H1 (cell line): ENCODE results near the gene CCDC184. TPM values are rescaled to one million over a fixed set of nuclear protein-coding genes. Genes with fewer than 3 reads are reported as not detected.

Experiments used
- CTCF ChIA-PET: fragments of 300-600 bp; sonication (Branson Sonifier 250); formaldehyde crosslinking; loops from one replicate; lab custom pipeline; 2021; ENCODE audit not compliant: partially characterized antibody; lab: Charles Lee
- POLR2A ChIA-PET: fragments of 300-600 bp; sonication (Branson Sonifier 250); formaldehyde crosslinking; loops from one replicate; lab custom pipeline; 2021; ENCODE audit warnings: inconsistent platforms; ENCODE audit not compliant: partially characterized antibody; lab: Charles Lee
- DNase-seq, 2 experiments: peaks; one replicate each; pipeline versions ENCODE4 v3.0.0 to v3.0.0-alpha.2; 2010 to 2022; ENCODE audit warnings: low spot score in 2 of 2, low read depth in 1 of 2, mixed read lengths in 1 of 2
- FAIRE-seq: peaks from 2 replicates; lab custom pipeline; 2011; peaks lifted over from hg19 to GRCh38; lab: Jason Lieb, UNC
- H2AFZ ChIP-seq: 2 replicates; pipeline ENCODE4 v1.8.1; 2012; ENCODE audit warnings: low read length, inconsistent platforms
- H2AK5ac ChIP-seq: 2 replicates; pipeline ENCODE4 v1.6.1; 2013; ENCODE audit warnings: low read depth, low read length
- H2BK120ac ChIP-seq: replicated peaks from 2 replicates; pipeline ENCODE3; 2013; ENCODE audit warnings: low read depth, low read length, inconsistent platforms
- H2BK12ac ChIP-seq: 2 replicates; pipeline ENCODE4 v1.6.1; 2013; ENCODE audit warnings: low read depth, low read length
- H2BK15ac ChIP-seq: 2 replicates; pipeline ENCODE4 v1.6.1; 2013; ENCODE audit warnings: low read length
- H2BK20ac ChIP-seq: 2 replicates; pipeline ENCODE4 v1.6.1; 2013; ENCODE audit warnings: low read length
- H2BK5ac ChIP-seq: 2 replicates; pipeline ENCODE4 v1.6.1; 2013; ENCODE audit warnings: low read depth, low read length
- H3K14ac ChIP-seq: 2 replicates; pipeline ENCODE4 v1.6.1; 2013; ENCODE audit warnings: inconsistent platforms; ENCODE audit not compliant: insufficient read length
- H3K18ac ChIP-seq: 2 replicates; pipeline ENCODE4 v1.6.1; 2013; ENCODE audit warnings: low read length; ENCODE audit errors: extremely low read depth
- H3K23ac ChIP-seq: 2 replicates; pipeline ENCODE4 v1.6.1; 2013; ENCODE audit warnings: inconsistent platforms; ENCODE audit not compliant: insufficient read length
- H3K23me2 ChIP-seq: 2 replicates; pipeline ENCODE4 v1.6.1; 2013; ENCODE audit warnings: low read depth, low read length
- H3K27ac ChIP-seq: 2 replicates; pipeline ENCODE4 v1.6.1; 2011; ENCODE audit warnings: low read depth, low read length, inconsistent platforms
- H3K27me3 ChIP-seq, 4 experiments: replicated peaks in 1 of 4; 1 replicate in 1 of 4; 2 replicates in 3 of 4; pipeline versions ENCODE4 v1.6.1 to v1.8.1; 2011 to 2013; ENCODE audit warnings: low read length in 3 of 4, mild to moderate bottlenecking in 3 of 4, inconsistent platforms in 2 of 4, mixed read lengths in 2 of 4, moderate library complexity in 1 of 4; ENCODE audit not compliant: control insufficient read depth in 3 of 4, insufficient read depth in 3 of 4; ENCODE audit errors: extremely low read depth in 1 of 4
- H3K36me3 ChIP-seq, 4 experiments: 2 replicates each; pipeline versions ENCODE4 v1.6.1 to v1.8.1; 2011 to 2013; ENCODE audit warnings: mild to moderate bottlenecking in 4 of 4, low read length in 3 of 4, moderate library complexity in 2 of 4, control low read depth in 1 of 4, inconsistent platforms in 1 of 4; ENCODE audit not compliant: insufficient read depth in 4 of 4, control insufficient read depth in 2 of 4
- H3K4ac ChIP-seq: replicated peaks from 2 replicates; pipeline ENCODE3; 2013; ENCODE audit warnings: low read length, low read depth, mixed read lengths, inconsistent platforms; ENCODE audit not compliant: insufficient read length
- H3K4me1 ChIP-seq, 4 experiments: replicated peaks in 1 of 4; 1 replicate in 1 of 4; 2 replicates in 3 of 4; pipeline versions ENCODE4 v1.6.1 to v1.8.1; 2011 to 2013; ENCODE audit warnings: low read length in 3 of 4, inconsistent platforms in 2 of 4, mixed read lengths in 1 of 4; ENCODE audit not compliant: insufficient read depth in 4 of 4, control insufficient read depth in 3 of 4
- H3K4me2 ChIP-seq, 2 experiments: 2 replicates each; pipeline versions ENCODE4 v1.6.1 to v1.8.1; 2011 to 2013; ENCODE audit warnings: low read depth in 2 of 2, low read length in 2 of 2, control low read depth in 1 of 2, inconsistent platforms in 1 of 2, mild to moderate bottlenecking in 1 of 2; ENCODE audit not compliant: insufficient read depth in 1 of 2
- H3K4me3 ChIP-seq, 4 experiments: fragments of 200-600, 300-600 bp in 1 of 4; sonication (generic), shearing (Covaris generic), sonication (Bioruptor Twin) in 1 of 4; 2 replicates each; pipeline versions ENCODE4 v1.5.1 to v1.8.1; 2011 to 2016; ENCODE audit warnings: low read length in 4 of 4, low read depth in 3 of 4, control low read depth in 2 of 4, inconsistent platforms in 2 of 4, mild to moderate bottlenecking in 2 of 4, mixed read lengths in 1 of 4, moderate library complexity in 1 of 4; ENCODE audit not compliant: insufficient read depth in 2 of 4; ENCODE audit errors: extremely low read depth in 1 of 4
- H3K56ac ChIP-seq: replicated peaks from 2 replicates; pipeline ENCODE3; 2013; ENCODE audit warnings: low read depth, mild to moderate bottlenecking, mixed read lengths, low read length, inconsistent platforms; ENCODE audit not compliant: insufficient read length
- H3K79me1 ChIP-seq: 2 replicates; pipeline ENCODE4 v1.6.1; 2013; ENCODE audit warnings: low read depth, low read length, control low read depth
- H3K79me2 ChIP-seq, 2 experiments: 2 replicates each; pipeline versions ENCODE4 v1.6.1 to v1.8.1; 2012 to 2013; ENCODE audit warnings: low read length in 2 of 2, mild to moderate bottlenecking in 2 of 2, inconsistent platforms in 1 of 2; ENCODE audit not compliant: insufficient read depth in 2 of 2, control insufficient read depth in 1 of 2
- H3K9ac ChIP-seq, 4 experiments: replicated peaks in 1 of 4; 1 replicate in 1 of 4; 2 replicates in 3 of 4; pipeline versions ENCODE4 v1.6.1 to v1.8.1; 2011 to 2013; ENCODE audit warnings: low read depth in 3 of 4, low read length in 3 of 4, control low read depth in 2 of 4, mild to moderate bottlenecking in 2 of 4, moderate library complexity in 2 of 4, inconsistent platforms in 1 of 4; ENCODE audit errors: extremely low read depth in 1 of 4
- H3K9me3 ChIP-seq, 2 experiments: 2 replicates each; pipeline versions ENCODE4 v1.6.1 to v1.8.1; 2012 to 2013; ENCODE audit warnings: mild to moderate bottlenecking in 2 of 2, moderate library complexity in 2 of 2, control low read depth in 1 of 2, inconsistent platforms in 1 of 2, low read depth in 1 of 2, low read length in 1 of 2, mixed read lengths in 1 of 2; ENCODE audit not compliant: insufficient read depth in 2 of 2
- H4K20me1 ChIP-seq, 2 experiments: replicated peaks in 1 of 2; 2 replicates each; pipeline versions ENCODE3 to v1.8.1; 2011 to 2013; ENCODE audit warnings: inconsistent platforms in 2 of 2, low read length in 2 of 2, mild to moderate bottlenecking in 1 of 2; ENCODE audit not compliant: insufficient read depth in 2 of 2, control insufficient read depth in 1 of 2
- H4K5ac ChIP-seq: 2 replicates; pipeline ENCODE4 v1.6.1; 2013; ENCODE audit warnings: low read length, low read depth, mixed read lengths, inconsistent platforms; ENCODE audit not compliant: insufficient read length
- H4K8ac ChIP-seq: 2 replicates; pipeline ENCODE4 v1.8.0; 2013; ENCODE audit warnings: mild to moderate bottlenecking, moderate library complexity, low read length, inconsistent platforms; ENCODE audit not compliant: insufficient read depth; ENCODE audit errors: extremely low read depth
- H4K91ac ChIP-seq: replicated peaks from 2 replicates; pipeline ENCODE3; 2013; ENCODE audit warnings: low read length, mixed read lengths, inconsistent platforms; ENCODE audit not compliant: insufficient read length
- ASH2L ChIP-seq: fragments of 200-600, 300-600 bp; sonication (generic); IDR thresholded peaks from one replicate; pipeline ENCODE4 v1.7.1; 2017; ENCODE audit warnings: low read length
- ATF2 ChIP-seq: IDR thresholded peaks from 2 replicates; pipeline ENCODE4 v1.6.1; 2012; ENCODE audit warnings: low read length, inconsistent platforms
- CBX8 ChIP-seq: fragments of 300-800, 300-1000 bp; sonication (generic); IDR thresholded peaks from 2 replicates; pipeline ENCODE4 v1.7.1; 2016; ENCODE audit warnings: low read depth, low read length, borderline replicate concordance
- HDAC2 ChIP-seq, 2 experiments: fragments of 300-600 bp in 1 of 2; sonication (generic) in 1 of 2; IDR thresholded peaks; 2 replicates each; pipeline ENCODE4 v1.6.1; 2011 to 2012; ENCODE audit warnings: low read depth in 2 of 2, low read length in 2 of 2, mild to moderate bottlenecking in 2 of 2, moderate library complexity in 2 of 2, borderline replicate concordance in 1 of 2, inconsistent platforms in 1 of 2
- JUN ChIP-seq: IDR thresholded peaks from 2 replicates; pipeline ENCODE4 v1.6.1; 2011; ENCODE audit warnings: low read depth, mild to moderate bottlenecking, improper control_type of control experiment, low read length
- JUND ChIP-seq: IDR thresholded peaks from 2 replicates; pipeline ENCODE4 v1.6.1; 2011; ENCODE audit warnings: mild to moderate bottlenecking, improper control_type of control experiment, low read length
- NRF1 ChIP-seq: IDR thresholded peaks from 2 replicates; pipeline ENCODE4 v1.6.1; 2011; ENCODE audit warnings: mild to moderate bottlenecking, low read depth, low read length, improper control_type of control experiment
- POU5F1 ChIP-seq: IDR thresholded peaks from 2 replicates; pipeline ENCODE4 v1.6.1; 2011; ENCODE audit warnings: low read depth, mild to moderate bottlenecking, low read length, moderate library complexity
- RAD21 ChIP-seq, 2 experiments: IDR thresholded peaks in 1 of 2; conservative IDR thresholded peaks in 1 of 2; 2 replicates each; pipeline ENCODE4 v1.6.1; 2011; ENCODE audit warnings: low read depth in 2 of 2, low read length in 2 of 2, improper control_type of control experiment in 1 of 2, inconsistent platforms in 1 of 2, mild to moderate bottlenecking in 1 of 2, moderate library complexity in 1 of 2
- RXRA ChIP-seq: IDR thresholded peaks from 2 replicates; pipeline ENCODE4 v1.6.1; 2011; ENCODE audit warnings: low read depth, mild to moderate bottlenecking, low read length, moderate library complexity; ENCODE audit not compliant: insufficient read depth
- SP4 ChIP-seq: IDR thresholded peaks from 2 replicates; pipeline ENCODE4 v1.6.1; 2012; ENCODE audit warnings: low read length, inconsistent platforms
- YY1 ChIP-seq: IDR thresholded peaks from 2 replicates; pipeline ENCODE4 v1.6.1; 2011; ENCODE audit warnings: low read depth, mild to moderate bottlenecking, low read length
- WGBS, 2 experiments: shearing (Covaris generic) in 1 of 2; methylation state at CpG; one replicate each; pipeline versions ENCODE4 v1.1.6 to v1.1.7; 2013 to 2015; ENCODE audit warnings: low lambda C conversion rate in 2 of 2, mixed read lengths in 2 of 2, inconsistent platforms in 1 of 2, low coverage in 1 of 2, missing lambda C conversion rate in 1 of 2; ENCODE audit not compliant: insufficient replicate concordance in 2 of 2, insufficient coverage in 1 of 2, insufficient read length in 1 of 2; ENCODE audit errors: extremely low coverage in 1 of 2, missing lambda C conversion rate in 1 of 2; 5-methylcytosine and 5-hydroxymethylcytosine counted together
- polyA plus RNA-seq, 7 experiments: library from polyadenylated mRNA; depleted of rRNA in 3 of 7; stranded (reverse) in 5 of 7; unstranded in 2 of 7; fragments of >200 nt in 5 of 7; fragments of 200-250 nt in 2 of 7; gene quantifications; 1 replicate in 5 of 7; 2 replicates in 1 of 7; 4 replicates in 1 of 7; pipeline versions ENCODE4 v1.2.1 to v1.2.3, GENCODE V29; 2011 to 2013; ENCODE audit warnings: missing spikeins in 2 of 7, mixed read lengths in 2 of 7
- total RNA-seq: library from RNA; stranded (reverse); fragmentation: NEBNext Ultra II Directional; extraction: Animal tissue kit (Norgen Biotek cat#: 25700); gene quantifications from 2 replicates; pipeline ENCODE4 v1.2.1, GENCODE V29; 2021

The CCDC184 gene
- total and polyA plus RNA-seq, 2 of the 8 experiments (the other 6 are each of a cell fraction or from before 2014, with no cell fraction given), result 2.2 to 3.0 TPM

DNA sequence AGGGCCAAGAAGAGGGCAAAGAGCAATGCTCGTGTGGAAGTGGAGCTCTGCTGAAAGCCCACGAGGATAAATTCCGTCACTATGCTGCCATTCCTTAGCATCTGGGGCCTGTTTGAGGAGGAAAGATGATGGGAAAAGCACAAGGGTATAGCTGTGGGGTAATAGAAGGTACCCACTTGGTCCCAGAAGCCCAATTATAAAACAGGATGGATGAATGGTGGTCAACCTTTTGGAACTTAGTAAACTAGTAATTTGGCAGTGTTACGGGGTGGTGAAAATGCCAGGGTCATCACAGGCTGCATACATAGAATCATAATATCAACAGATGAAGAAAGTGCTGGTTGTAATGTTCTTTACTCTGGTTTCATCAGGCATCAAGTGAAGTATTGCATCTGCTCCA, 19.7 kb downstream of the CCDC184 start, which contains the start of gene OR10AD1:
Gene OR10AD1, minus strand, starts transcription at position 101 of the 400 bp plus-strand sequence. Its CDS starts 0 bp downstream, at position 101.
- Histone ChIP-seq H4K8ac (no peak within 1 kb of the TSS), H3K9me3 (peaks cover 13% of the 10 kb centered on the region in 2 experiments; a peak in 3 of 4 replicates), H2BK5ac (no peak within 1 kb of the TSS), H3K79me1 (no peaks in the 10 kb centered on the region), H3K27me3 (peaks cover 5 to 23% (median 23%) of the 10 kb centered on the region in 4 experiments), H4K5ac (no peak within 1 kb of the TSS), H3K23me2 (peaks cover 5% of the 10 kb centered on the region), H2BK15ac (no peak within 1 kb of the TSS), H3K14ac (no peak within 1 kb of the TSS), H4K91ac (no peak within 1 kb of the TSS), H3K23ac (no peak within 1 kb of the TSS), H2BK120ac (no peak within 1 kb of the TSS), H3K4me1 (no peaks in the 10 kb centered on the region; a peak in 1 of 7 replicates), H2AK5ac (no peak within 1 kb of the TSS), H3K4me2 (no peak within 1 kb of the TSS), H3K4me3 (no peak within 1 kb of the TSS), H2BK20ac (no peak within 1 kb of the TSS), H3K79me2 (no peaks in the 10 kb centered on the region), H3K27ac (no peak within 1 kb of the TSS), H3K18ac (no peak within 1 kb of the TSS), H4K20me1 (no peaks in the 10 kb centered on the region), H2AFZ (no peak within 1 kb of the TSS), H3K9ac (no peak within 1 kb of the TSS), H2BK12ac (no peak within 1 kb of the TSS), H3K4ac (no peak within 1 kb of the TSS), H3K56ac (no peak within 1 kb of the TSS), H3K36me3 (no peaks in the 10 kb centered on the region; a peak in 1 of 8 replicates)
- no peak for TF ChIP-seq ASH2L
- no peak for TF ChIP-seq HDAC2 (IDR thresholded peaks at IDR 0.05; ENCODE audit: borderline replicate concordance in 1 of 2, low read depth in 2 of 2, low read length in 2 of 2)
- TF ChIP-seq POU5F1, result no peak
- no peak for TF ChIP-seq RAD21 (IDR thresholded peaks at IDR 0.05 in 1 of 2, conservative IDR thresholded peaks at IDR 0.05 in 1 of 2; ENCODE audit: low read depth in 2 of 2, low read length in 2 of 2)
- no peak for TF ChIP-seq JUN
- no peak for TF ChIP-seq NRF1
- TF ChIP-seq CBX8, result no peak
- no peak for TF ChIP-seq YY1
- TF ChIP-seq RXRA, result no peak
- no peak for TF ChIP-seq SP4
- no peak for TF ChIP-seq JUND
- TF ChIP-seq ATF2, result no peak
- 75% methylated on average over 4 of the region's 4 CpGs; no CpG with 5 or more reads in 1 of the 2 experiments for WGBS, 2 experiments
- FAIRE-seq (no peak), DNase-seq (no peak)
- CTCF ChIA-PET, result no interaction called here
- POLR2A ChIA-PET, result interaction anchor here (0.8 kb wide), 1 partner anchor 13 kb away, joined by 3 read pairs; no protein-coding TSS in a partner anchor
